ENCODE data around the gene MEX3A. TPM values are rescaled to one million over a fixed set of nuclear protein-coding genes. Genes with fewer than 3 reads are reported as not detected.
A peak's percentile ranks its signal among the peaks of the same experiment; 100 is the strongest.

MEX3A gene, protein sequence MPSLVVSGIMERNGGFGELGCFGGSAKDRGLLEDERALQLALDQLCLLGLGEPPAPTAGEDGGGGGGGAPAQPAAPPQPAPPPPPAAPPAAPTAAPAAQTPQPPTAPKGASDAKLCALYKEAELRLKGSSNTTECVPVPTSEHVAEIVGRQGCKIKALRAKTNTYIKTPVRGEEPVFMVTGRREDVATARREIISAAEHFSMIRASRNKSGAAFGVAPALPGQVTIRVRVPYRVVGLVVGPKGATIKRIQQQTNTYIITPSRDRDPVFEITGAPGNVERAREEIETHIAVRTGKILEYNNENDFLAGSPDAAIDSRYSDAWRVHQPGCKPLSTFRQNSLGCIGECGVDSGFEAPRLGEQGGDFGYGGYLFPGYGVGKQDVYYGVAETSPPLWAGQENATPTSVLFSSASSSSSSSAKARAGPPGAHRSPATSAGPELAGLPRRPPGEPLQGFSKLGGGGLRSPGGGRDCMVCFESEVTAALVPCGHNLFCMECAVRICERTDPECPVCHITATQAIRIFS
- total RNA-seq = 1 to 10 TPM; 1.1 to 8.1 TPM
- under 1 TPM; 0.26 to 1.00 TPM for polyA plus RNA-seq
- long read RNA-seq, donor 1, full-length matches to known transcripts = 20 of 88 reads
- long read RNA-seq, donor 1, partial matches to known transcripts = 68 of 88 reads
- long read RNA-seq, donor 1, other reads (novel, unspliced or antisense) = 0 of 88 reads
- long read RNA-seq, donor 2, full-length matches to known transcripts = 12 of 12 reads
- long read RNA-seq, donor 2, partial matches to known transcripts = 0 of 12 reads
- long read RNA-seq, donor 2, other reads (novel, unspliced or antisense) = 0 of 12 reads
- long read RNA-seq, donor 3, full-length matches to known transcripts = 18 of 18 reads
- long read RNA-seq, donor 3, partial matches to known transcripts = 0 of 18 reads
- long read RNA-seq, donor 3, other reads (novel, unspliced or antisense) = 0 of 18 reads
- long read RNA-seq, donor 4, full-length matches to known transcripts = 12 of 12 reads
- long read RNA-seq, donor 4, partial matches to known transcripts = 0 of 12 reads
- long read RNA-seq, donor 4, other reads (novel, unspliced or antisense) = 0 of 12 reads
- long read RNA-seq, donor 5, full-length matches to known transcripts = 34 of 34 reads
- long read RNA-seq, donor 5, partial matches to known transcripts = 0 of 34 reads
- long read RNA-seq, donor 5, other reads (novel, unspliced or antisense) = 0 of 34 reads

- Histone ChIP-seq H3K9ac (ENCODE audit: insufficient read depth in 1 of 2, low read length in 2 of 2) (peak within 1 kb of the TSS; percentile 73 to 80), H3K27ac (ENCODE audit: low read depth in 1 of 2, low read length in 1 of 2) (no peak within 1 kb of the TSS), H3K36me3 (ENCODE audit: control insufficient read depth in 4 of 4, insufficient read depth in 4 of 4, low read length in 4 of 4) (peaks cover 0 to 4% (median 0%) of the 10 kb centered on the region in 4 donors), H3K9me3 (ENCODE audit: control insufficient read depth in 4 of 4, insufficient read depth in 3 of 4, low read length in 3 of 4) (no peaks in the 10 kb centered on the region), H3K27me3 (ENCODE audit: control insufficient read depth in 3 of 3, insufficient read depth in 3 of 3, low read length in 2 of 3) (no peaks in the 10 kb centered on the region), H3K4me1 (ENCODE audit: control insufficient read depth in 5 of 5, insufficient read depth in 5 of 5, low read length in 5 of 5) (peaks cover 0 to 45% (median 19%) of the 10 kb centered on the region in 5 donors), H3K4me3 (peak within 1 kb of the TSS; percentile 48)
- DNase-seq = peak; percentile 96 to 97 (median 96)
- TF ChIP-seq CTCF (IDR thresholded peaks at IDR 0.05; ENCODE audit: control extremely low read depth, extremely low read depth) = no peak
- ATAC-seq (ENCODE audit: insufficient read depth, low FRiP score) = peak; percentile 86
- 0 to 1% methylated on average over 49 to 62 of the region's 62 CpGs for WGBS, 2 donors
These were observed at the start of gene MEX3A for GRCh38 chr1:156082309-156083091. TSS of gene MEX3A (minus strand) at chr1:156082465. CDS start at chr1:156081998, 467 bp downstream.

GRCh38 chr1:156130578-156130942 is 48.3 kb upstream of the MEX3A start:
- H3K27ac ChIP-seq (ENCODE audit: low read depth in 1 of 2, low read length in 1 of 2) = peak overlapping the region; percentile 37 to 55

More at GRCh38 chr1:156130578-156130942, 48.3 kb upstream of the MEX3A start:
- ATAC-seq (ENCODE audit: insufficient read depth, low FRiP score) = no peak
- Histone ChIP-seq H3K9me3 (ENCODE audit: control insufficient read depth in 4 of 4, insufficient read depth in 3 of 4, low read length in 3 of 4) (no peaks in the 10 kb centered on the region), H3K9ac (ENCODE audit: insufficient read depth in 1 of 2, low read length in 2 of 2) (peak overlapping the region in 1 of 2 donors; percentile 93), H3K4me1 (ENCODE audit: control insufficient read depth in 5 of 5, insufficient read depth in 5 of 5, low read length in 5 of 5) (peaks cover 18 to 45% (median 21%) of the 10 kb centered on the region in 5 donors), H3K36me3 (ENCODE audit: control insufficient read depth in 4 of 4, insufficient read depth in 4 of 4, low read length in 4 of 4) (peaks cover 14 to 32% (median 25%) of the 10 kb centered on the region in 4 donors), H3K4me3 (no peak overlapping the region), H3K27me3 (ENCODE audit: control insufficient read depth in 3 of 3, insufficient read depth in 3 of 3, low read length in 2 of 3) (no peaks in the 10 kb centered on the region)
- 79 to 86% methylated on average over 6 of the region's 6 CpGs for WGBS, 2 donors
- DNase-seq = no peak
- no peak for TF ChIP-seq CTCF (IDR thresholded peaks at IDR 0.05; ENCODE audit: control extremely low read depth, extremely low read depth)
